AG20443 (cell line): ENCODE measurements around the gene NELL1.
A peak's percentile ranks its signal among the peaks of the same experiment; 100 is the strongest.

Experiments used
- DNase-seq: peaks from one replicate; pipeline ENCODE4 v3.0.0; 2012; ENCODE audit warnings: low spot score, mixed read lengths

NELL1 gene

DNA sequence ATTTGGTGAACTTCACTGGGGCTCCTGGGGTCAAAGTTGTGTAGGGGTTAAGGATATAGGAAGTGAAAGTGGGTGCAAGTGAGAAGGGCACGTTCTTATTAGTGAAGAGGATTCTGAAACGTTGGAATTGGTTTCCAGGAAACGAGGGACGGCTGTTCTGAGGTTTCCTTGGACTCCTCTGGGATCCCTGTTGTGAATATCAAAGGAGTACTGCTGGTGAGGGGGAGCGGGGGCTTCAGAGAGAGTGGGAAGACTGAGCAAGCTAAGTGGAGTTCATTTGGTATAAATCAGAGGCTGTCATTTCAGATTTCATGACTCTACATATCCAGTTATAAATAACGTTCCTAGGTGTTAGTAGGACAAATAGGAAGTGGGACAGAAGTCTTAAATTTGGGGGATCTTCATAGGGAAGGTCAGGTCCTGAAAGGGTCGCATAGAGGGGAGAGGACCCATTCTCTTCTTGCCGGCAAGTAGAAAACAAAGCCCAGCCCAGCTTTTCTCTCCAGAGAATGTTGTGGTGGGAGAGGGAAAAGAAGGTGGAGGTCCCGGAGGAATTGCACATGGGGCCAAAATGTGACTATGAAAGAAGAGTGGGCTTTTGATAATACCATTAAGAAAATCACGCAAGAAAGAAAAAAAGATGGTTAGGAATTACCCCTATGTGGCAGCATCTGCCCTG lies 1.1 kb upstream of the NELL1 start:
- no peak for DNase-seq

DNA sequence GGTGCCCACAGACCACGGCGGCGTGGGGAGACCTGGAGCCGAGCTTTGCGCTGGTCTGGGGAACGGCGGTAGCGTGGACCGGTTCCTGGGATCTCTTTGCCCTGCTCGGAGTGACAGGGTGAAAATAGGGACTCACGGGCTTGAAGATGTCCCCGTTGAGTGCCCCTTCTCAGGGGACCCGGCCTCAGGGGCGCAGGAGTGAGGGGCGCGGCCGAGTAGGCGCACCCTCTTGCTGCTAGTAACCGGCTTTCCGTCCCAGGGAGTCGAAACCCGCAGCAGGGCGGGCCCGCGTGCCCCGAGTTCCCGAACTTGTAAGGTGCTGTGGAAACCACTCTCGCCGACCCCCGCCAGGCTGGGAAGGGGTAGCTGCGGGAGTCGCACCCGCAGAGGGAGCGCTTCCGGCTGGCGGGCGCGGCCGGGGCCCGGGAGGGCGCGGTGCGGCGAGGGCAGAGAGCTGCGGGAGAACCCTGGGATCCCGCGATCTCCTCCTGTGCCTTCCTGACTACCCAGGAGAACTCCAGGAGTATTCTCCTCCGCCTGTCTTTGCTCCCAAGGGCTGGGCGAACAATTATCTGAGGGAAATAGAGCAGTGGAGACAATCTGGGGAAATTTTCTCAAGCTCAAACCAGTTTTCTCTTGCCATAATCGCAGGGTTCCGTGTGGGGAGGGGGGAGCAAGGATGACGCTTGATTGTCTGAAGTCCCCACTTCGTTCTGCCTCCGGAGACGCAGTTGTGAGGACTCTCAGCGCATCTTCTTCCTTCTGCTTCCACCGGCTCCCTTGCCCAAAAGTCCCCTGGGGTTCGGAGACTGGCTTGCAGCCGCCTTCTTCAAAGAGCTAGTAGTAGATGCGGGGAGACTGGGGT lies 666 bp downstream of the NELL1 start:
- DNase-seq = peak; percentile 16

DNA sequence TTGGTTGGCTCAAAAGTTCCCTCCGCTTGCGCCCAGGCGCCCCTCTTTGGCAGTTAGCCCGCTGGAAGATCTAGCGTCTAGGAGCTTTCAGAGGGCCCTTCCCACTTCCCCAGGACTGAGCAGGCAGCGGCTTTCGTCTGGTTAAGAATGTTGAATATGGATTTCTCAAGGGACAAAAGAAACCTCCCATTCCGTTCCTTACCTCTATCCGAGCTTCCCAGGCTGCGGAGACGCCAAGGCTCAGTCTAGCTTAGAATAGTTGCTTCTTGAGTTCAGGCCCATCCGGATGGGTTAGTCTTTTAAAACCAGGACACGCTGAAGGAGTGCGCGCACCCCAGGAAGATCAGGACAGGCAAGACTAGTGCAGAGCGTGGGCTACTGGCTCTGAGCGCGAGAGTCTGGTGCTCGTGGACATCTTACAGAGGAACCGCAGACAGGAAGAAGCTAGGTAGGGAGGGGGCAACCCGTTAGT lies 1.6 kb downstream of the NELL1 start:
- DNase-seq = no peak

DNA sequence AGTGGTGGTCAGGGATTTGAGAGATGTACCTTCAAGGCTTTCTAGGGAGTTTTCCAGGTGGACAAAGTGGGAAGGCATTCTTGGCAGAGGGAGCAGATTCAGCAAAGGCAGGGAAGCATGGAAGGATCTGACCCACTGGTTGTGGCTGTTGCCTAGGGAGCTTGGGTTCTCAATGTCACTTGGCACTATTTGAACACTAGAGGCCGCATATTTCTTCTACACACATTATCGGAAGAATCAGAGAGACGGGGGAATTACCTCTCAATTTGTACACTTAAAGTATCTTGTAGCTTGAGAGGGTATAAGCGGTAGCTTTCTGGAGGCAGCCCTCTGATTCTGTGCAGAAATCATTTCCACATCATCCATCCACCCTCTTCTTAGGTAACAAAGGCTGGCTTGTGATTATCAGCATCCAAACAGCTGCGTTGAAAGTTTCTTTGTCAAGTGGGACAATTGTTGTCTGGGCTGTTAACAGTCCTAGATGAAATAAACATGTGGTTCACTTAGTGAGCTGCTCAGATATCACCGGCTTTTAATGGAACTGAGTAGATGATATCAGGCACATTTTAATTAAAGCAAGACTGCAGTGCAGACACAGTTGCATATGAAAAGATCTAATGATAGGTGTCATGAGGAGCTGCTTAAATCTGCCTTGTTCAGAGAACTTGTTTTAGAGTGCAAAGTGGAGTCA lies 2.6 kb downstream of the NELL1 start:
- DNase-seq = peak; percentile 16

DNA sequence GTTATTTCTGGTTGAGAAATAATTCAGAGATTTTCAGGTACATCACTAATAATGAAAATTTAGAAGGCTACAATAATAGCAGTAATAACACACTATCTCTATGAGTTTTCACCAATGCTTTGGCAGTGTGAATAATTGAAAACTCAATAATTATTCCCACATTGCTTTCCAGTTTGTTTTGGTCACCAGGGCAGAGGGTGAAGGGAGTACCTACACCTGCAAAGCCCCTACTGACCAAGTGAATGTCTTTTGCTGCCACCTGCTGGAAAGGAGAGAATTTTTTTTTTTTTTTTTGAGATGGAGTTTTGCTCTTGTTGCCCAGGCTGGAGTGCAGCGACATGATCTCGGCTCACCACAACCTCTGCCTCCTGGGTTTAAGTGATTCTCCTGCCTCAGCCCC lies 3.2 kb downstream of the NELL1 start:
- DNase-seq = no peak

DNA sequence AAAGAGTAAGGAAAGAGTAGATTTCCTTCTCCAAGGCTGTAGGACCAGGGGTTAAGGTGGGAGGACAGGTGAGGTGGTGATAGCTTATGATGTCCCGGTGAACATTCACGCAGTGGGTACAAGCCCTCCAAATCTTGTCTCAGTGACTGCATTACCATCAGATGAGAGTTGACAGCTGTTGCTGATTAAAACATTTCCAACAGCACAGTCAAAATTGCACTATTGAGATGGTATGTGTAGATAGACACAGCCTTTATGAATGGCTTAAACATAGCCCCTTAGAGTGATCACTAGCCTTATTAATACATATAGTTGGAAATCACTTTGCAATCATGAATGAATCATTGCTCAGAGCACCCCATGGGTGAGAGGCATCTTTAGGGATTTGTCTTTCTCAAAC lies 7.3 kb downstream of the NELL1 start:
- DNase-seq = no peak

DNA sequence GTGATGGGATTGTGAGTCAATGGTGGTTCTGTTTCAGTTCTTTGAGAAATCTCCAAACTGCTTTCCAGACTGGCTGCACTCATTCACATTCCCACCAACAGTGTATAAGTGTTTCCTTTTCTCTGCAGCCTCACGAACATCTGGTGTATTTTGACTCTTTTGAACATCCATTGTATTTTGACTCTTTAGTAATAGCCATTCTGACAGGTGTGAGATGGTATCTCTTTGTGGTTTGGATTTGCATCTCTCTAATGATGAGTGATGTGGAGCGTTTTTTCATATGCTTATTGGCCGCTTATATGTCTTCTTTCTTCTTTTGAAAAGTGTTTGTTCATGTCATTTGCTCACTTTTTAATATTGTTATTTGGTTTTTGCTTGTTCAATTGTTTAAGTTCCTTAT lies 19.4 kb downstream of the NELL1 start:
- no peak for DNase-seq

DNA sequence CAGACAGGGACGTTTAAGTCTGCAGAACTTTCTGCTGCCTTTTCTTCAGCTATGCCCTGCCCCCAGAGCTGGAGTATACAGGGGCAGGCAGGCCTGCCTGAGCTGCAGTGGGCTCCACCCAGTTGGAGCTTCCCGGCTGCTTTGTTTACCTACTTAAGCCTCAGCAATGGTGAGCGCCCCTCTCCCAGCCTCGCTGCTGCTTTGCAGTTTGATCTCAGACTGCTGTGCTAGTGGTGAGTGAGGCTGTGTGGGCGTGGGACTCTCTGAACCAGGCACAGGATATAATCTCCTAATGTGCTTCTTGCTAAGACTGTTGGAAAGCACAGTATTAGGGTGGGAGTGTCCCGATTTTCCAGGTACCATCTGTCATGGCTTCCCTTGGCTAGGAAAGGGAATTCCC lies 38.5 kb downstream of the NELL1 start:
- DNase-seq = no peak

DNA sequence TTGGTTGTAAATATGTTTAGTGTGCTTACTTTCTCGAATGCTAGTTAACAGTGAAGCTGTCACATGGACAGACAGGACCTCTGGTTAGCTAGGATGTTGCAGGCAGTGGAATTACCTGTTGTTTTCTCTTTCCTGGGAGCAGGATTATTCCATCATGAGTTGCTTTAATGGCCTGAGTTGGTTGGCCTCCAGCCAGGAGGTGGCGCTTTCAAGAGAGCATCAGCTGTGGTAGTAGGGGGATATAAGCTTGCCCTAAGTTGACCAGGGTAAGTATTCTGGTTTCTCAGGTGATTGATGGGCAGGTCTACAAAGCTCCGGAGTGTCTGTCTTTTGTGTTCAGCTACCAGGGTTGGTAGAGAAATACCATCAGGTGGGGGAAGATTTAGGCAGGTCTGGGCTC lies 43.5 kb downstream of the NELL1 start:
- DNase-seq = no peak

DNA sequence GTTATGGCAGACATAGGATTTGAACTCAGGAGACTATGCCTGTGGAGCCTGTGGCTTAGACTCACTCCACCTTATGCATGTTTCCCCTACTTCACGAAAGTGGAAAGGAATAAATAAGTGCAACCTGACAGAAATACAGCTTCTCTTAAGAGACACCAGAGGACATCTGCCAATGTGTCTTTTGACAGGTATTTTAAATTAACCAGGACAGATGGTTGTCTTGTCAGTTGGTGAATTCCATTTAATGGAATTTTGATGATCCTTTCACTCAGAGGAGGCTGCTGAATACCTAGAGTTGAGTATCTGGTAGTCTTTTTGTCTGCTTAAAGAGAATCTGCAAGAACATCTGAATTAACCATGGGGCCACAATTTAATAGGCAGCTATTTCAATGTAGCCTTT lies 46.1 kb downstream of the NELL1 start:
- DNase-seq = no peak

DNA sequence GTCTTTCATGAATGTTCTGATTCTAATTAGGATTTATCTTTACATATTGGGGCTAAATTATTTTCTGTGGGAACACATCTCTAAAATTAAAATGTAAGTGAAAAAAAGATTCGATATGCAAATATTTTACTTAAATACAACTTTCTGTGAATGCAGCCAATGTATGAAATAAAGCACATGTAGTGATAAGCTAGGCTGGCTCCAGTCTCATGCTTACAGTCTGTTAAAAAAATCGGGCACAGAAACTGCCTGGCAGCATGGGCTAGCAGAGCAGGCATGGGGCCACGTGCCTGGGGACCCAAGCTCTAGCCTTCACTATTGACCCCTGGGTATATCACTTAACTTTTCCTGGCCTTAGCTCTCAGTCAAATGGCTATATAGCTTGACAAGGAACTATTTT lies 46.5 kb downstream of the NELL1 start:
- DNase-seq = no peak

DNA sequence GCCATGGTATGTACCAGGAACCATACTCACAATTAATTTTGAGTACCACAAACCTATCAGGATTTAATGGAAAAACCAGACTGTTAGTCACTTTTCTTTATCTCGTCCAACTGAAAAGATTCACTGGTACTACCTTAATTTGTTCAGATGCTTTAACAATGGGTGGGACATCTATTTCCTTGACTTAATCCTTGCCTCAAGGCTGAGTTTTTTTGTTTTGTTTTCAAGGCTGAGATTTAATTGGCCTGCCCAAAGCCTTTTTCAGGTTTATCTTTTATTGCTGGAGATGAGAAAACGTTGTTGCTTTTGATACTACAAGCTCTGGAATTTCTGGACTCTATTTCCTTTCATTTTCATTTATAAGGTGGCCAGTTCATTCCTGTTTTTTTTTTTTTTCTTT lies 50.4 kb downstream of the NELL1 start:
- no peak for DNase-seq

DNA sequence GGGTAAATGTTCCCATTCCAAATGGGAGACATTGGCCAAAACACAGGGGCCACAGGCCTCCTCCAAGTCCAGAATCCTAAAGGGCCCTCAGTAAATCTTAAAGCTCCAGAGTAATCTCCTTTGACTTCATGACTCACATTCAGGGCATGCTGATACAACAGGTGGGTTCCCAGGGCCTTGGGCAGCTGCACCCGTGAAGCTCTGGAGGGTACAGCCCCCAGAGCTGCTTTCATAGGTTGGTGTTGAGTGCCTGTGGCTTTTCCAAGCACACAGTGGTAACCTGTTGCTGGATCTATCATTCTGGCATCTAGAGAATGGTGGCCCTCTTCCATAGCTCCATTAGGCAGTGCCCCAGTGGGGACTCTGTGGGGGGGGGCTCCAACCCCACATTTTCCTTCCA lies 54.0 kb downstream of the NELL1 start:
- DNase-seq = no peak

DNA sequence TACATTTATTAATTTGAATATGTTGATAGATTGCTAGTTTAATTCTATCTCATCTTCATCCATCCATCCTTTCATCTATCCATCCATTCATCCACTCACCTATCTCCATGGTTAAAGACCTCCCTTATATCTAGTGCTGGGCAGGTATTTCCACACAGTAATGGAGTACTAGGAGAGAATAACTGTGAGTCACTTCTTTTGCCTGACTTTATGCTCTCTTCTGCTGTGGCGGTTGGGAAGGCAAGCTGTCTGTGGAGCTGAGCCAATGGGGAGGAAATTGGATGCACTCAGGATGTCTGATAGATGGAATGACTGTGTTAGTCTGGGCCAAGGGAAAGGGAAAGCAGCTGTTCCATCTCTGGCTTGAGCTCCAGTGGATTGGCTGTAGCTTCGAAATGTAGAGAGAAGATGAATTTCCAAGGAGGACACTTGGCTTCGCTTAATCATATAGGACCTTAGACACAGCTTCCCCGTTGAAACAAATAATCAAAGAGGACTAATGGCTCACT lies 60.3 kb downstream of the NELL1 start:
- DNase-seq = no peak

DNA sequence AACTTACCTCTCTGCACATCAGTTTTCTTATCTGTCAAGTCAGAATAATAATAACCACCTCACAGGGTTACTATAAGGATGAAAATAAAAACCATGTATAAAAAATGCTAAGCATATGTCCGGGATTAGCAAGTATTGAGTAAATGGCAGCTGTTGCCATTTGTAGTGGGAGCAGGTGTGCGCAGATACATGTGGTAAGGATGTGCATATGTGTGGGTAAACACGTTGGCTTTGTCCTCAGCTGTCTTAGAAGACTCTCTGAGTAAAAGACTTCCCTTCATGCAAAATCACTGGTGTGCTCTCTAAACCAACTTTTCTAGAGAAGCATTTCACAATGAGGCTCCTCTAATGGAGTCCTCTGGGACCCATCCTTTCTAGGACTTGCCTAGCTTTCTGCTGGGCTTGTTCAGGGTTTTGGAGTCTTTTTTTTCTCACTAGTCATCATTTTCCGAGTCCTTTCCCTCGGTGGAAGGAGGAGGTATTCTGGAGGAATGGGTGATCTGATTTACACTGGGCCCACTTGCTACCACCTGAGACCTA lies 62.4 kb downstream of the NELL1 start:
- no peak for DNase-seq

DNA sequence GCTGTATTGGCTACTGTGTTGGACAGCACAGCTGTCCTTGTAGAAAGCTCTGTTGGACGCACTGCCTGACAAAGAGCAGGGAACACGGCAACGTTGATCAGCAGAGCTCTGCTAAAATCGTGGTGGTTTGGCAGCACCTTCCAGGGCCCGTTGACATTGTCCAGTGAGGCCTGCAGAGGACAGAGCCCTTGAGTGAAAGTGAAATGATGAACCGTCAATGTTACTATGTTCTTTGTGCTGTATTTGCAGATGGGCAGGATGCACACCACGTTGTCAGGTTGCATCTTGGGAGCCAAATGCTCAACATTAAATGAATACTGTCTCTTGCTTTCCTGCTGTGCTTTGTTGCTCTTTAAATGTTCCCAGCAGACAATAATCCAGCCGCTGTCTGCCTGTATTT lies 69.7 kb downstream of the NELL1 start:
- no peak for DNase-seq

DNA sequence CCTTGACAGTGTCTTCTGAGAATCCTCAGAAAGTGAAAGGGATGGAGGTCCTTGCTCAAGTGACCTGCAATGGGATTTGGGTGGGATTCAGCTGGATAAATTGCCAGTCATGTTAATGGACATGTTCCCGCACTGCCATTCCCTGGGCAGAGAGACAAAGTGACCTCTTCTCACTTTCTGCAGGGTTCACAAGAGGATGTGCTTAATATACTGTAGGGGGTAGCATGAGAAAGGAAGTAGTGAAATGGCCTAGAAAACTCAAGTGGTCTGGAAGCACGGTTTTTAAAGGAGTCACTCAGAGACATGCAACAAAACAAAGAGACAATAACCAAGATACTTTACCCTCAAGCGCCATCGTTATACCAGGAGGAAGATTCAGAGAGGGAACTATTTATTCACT lies 70.2 kb downstream of the NELL1 start:
- DNase-seq = no peak

DNA sequence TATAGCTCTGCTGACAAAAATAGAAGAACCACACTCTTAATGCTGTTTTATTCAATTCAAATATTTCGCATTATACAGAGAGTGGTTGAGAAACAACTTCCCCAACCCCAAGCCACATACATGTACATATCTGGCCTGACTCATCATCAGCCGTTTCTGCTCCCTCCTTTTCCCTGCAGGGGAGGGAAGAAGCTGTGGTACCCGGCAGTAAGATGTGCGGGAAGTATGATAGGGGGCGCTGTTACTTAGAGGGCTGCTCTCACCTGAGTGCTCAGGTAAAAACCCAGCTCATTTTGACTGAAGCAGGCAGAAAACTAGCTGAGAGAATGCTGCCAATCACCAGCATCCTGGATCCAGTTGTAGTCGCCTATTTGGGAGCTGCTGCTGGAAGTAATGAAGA lies 85.5 kb downstream of the NELL1 start:
- DNase-seq = no peak

DNA sequence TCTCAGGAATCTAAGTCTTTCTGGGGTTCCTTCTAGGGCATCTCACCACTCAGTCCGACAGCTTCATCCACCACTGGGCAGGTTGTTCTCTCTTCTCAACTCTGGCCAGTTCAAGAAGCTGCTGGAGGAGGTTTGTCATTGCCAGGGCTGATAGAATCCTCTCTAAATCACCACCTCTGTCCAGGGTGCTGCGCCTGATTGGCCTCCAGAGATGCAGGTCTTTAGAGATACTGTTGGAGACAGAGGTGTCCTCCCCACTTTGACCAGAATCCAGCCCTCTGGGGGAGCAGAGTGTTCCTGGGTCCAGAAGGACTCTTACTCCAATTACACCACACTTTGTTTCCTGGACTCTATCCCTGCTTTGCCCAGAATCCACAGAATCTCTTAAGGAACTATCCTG lies 90.2 kb downstream of the NELL1 start:
- DNase-seq = no peak

DNA sequence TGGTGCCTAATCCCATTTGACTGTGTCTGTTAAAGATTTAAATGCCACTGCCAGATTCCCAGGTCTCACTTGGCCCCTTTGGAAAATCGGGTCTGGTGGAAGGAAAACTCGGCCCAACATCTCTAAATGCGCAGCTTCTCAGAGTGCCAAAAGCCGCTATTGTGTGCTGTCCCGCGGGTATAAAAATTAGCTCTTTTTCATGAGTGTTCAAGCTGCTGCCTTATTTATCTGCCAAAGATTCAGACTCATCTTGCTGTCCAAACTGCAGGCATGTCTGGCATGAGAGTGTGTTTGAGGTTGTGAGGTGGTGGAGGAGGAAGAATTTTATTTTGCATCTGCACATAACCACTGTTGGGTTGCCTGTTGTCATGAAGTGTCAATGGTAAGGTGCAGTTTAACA lies 91.4 kb downstream of the NELL1 start:
- DNase-seq = no peak

DNA sequence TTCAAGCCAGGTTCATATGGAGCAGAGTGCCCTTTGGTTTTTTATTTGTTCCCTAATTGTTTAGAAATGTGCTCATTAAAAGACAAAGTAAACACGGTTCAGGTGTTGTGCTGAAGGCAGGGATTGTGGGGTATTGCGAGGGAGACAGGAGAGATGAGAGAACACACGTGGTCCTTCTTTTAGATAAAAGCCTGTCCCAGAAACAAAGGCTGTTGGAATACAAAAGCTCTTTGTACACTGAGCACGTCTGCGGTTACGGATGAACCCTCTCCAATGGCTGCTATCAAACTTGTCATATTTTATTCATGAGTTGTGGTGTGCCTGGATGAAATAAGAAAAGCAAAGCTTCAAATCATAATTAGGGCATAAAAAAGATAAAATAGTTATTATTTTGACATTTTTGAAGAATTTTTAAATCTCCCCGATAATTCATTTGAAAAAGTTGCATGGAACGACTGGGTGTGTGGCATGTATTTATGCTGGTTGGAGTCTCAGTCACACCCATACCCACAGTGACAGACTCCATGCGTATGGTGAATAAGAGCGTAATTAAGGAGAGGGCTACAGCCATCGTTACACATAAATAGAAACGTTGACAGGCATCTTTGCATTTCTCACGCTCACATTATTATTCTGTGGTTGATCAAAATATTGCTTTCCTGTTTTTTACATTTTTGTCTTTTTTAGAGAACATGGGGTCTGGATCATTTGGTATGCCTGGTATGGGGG lies 92.9 kb downstream of the NELL1 start:
- DNase-seq = no peak

DNA sequence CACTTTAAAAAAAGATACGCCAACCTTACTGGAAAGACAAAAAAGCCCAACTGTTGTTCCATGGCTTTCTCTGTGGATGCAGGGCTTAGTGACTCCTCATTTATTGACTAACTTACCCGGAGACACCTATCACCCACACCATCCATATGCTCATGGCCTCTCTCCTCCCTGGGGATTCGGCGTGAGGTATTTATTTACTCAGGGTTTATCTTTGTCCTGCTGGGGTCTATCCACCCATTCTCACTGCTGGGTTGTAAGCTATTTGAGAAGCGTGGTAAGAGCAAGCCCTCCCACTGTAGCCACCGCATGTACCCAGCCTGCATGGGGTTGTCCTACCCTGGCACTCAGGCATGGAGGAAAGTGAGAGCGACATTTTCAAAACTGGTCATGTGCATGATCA lies 93.6 kb downstream of the NELL1 start:
- DNase-seq = no peak
